ENCODE results near the gene EXOC3L1.

EXOC3L1 gene

GRCh38 chr16:67216612-67217490 lies 26.9 kb upstream of the EXOC3L1 start:
- no peak for DNase-seq

- DNase-seq, result no peak
These were observed 25.8 kb upstream of the EXOC3L1 start for GRCh38 chr16:67215706-67216105.

GRCh38 chr16:67213197-67214019 lies 23.5 kb upstream of the EXOC3L1 start:
- no peak for DNase-seq

- no peak for DNase-seq
These were observed 22.8 kb upstream of the EXOC3L1 start for GRCh38 chr16:67212766-67213165.

GRCh38 chr16:67211674-67212073 lies 21.7 kb upstream of the EXOC3L1 start:
- DNase-seq, result no peak

- DNase-seq, result no peak
These were observed 20.4 kb upstream of the EXOC3L1 start for GRCh38 chr16:67210069-67210937.

- DNase-seq, result no peak
These were observed 19.6 kb upstream of the EXOC3L1 start for GRCh38 chr16:67209565-67209964.

- no peak for DNase-seq
These were observed 18.4 kb upstream of the EXOC3L1 start for GRCh38 chr16:67208154-67208896.

- DNase-seq, result no peak
These were observed 17.5 kb upstream of the EXOC3L1 start for GRCh38 chr16:67207249-67208091.

- no peak for DNase-seq
These were observed 16.9 kb upstream of the EXOC3L1 start for GRCh38 chr16:67206838-67207248.

- no peak for DNase-seq
These were observed 16.3 kb upstream of the EXOC3L1 start for GRCh38 chr16:67206129-67206837.

- DNase-seq, result no peak
These were observed 14.1 kb upstream of the EXOC3L1 start for GRCh38 chr16:67204076-67204475.

GRCh38 chr16:67202956-67203493 lies 13.1 kb upstream of the EXOC3L1 start:
- no peak for DNase-seq

- DNase-seq, result no peak
These were observed 12.5 kb upstream of the EXOC3L1 start for GRCh38 chr16:67202426-67202825.

- no peak for DNase-seq
These were observed 11.7 kb upstream of the EXOC3L1 start for GRCh38 chr16:67201411-67202345.

GRCh38 chr16:67200491-67200890 lies 10.6 kb upstream of the EXOC3L1 start:
- no peak for DNase-seq

- no peak for DNase-seq
These were observed 9.9 kb upstream of the EXOC3L1 start for GRCh38 chr16:67199808-67200198.

- peak; percentile 4 for DNase-seq
These were observed 9.3 kb upstream of the EXOC3L1 start, which contains the start of gene ELMO3 for GRCh38 chr16:67199011-67199807. ELMO3 (plus strand) TSS chr16:67199131; CDS start chr16:67199327, 196 bp downstream.

All from NCI-H2029 treated with DMSO at 0.1 percent for 48 hours (cell line).